Right lobe of liver (tissue), 4 donors: ENCODE measurements around the gene RARS2.

Experiments used
- CTCF ChIP-seq, 4 donors: fragments of 200-600 bp in 3 of 4; fragments of 450-650 bp in 1 of 4; IDR thresholded peaks; one replicate each; pipeline versions ENCODE4 v1.5.1 to v1.8.0; 2016 to 2022; ENCODE audit warnings: antibody characterized with exemption in 4 of 4, mild to moderate bottlenecking in 2 of 4
- POLR2A ChIP-seq: fragments of 450-650 bp; IDR thresholded peaks from one replicate; pipeline ENCODE4 v1.6.1; 2017; ENCODE audit warnings: antibody characterized with exemption, mild to moderate bottlenecking
- donor health status: DM: no; HTN: no; CAD: no.
- donor health status: DM: no; HTN: no; CAD: no.
- donor health status: DM: no; HTN: yes; CAD: no.

- TF ChIP-seq CTCF (IDR thresholded peaks at IDR 0.05) (no peak), POLR2A (no peak)
These were observed 905 bp downstream of the RARS2 start for GRCh38 chr6:87588756-87589407.
